Stimulated activated CD8-positive, alpha-beta memory T cell treated with anti-CD3 and anti-CD28 coated beads, Interleukin-4, amount 100 ng/mL, for 48 hours (primary cell): ENCODE results near the gene SPRR5.

Experiments used
- DNase-seq: peaks from one replicate; pipeline ENCODE4 v3.0.0-alpha.2; 2020

The SPRR5 gene

GRCh38 chr1:152951711-152952110 lies 4.7 kb downstream of the SPRR5 start:
- DNase-seq: no peak

GRCh38 chr1:152953761-152954160 lies 6.8 kb downstream of the SPRR5 start:
- no peak for DNase-seq

DNA sequence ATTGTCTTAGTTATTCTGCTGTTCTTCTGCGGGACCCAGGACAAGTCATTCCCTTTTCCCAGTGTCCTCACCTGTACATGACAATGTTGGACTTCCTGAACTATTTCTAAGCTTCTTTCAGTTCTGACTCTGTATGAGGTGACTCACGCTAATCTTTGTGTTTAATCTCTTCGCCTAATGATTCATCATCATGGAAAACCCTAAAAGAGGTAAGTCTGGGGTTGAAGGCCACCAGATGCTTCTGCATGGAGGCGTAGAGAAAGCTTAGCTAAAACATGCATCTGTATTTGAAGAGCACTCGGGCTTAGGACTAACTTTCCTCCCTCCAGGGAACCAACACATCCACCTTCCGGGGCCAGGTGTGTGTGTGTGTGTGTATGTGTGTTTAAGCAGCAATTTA lies 7.4 kb downstream of the SPRR5 start:
- no peak for DNase-seq

DNA sequence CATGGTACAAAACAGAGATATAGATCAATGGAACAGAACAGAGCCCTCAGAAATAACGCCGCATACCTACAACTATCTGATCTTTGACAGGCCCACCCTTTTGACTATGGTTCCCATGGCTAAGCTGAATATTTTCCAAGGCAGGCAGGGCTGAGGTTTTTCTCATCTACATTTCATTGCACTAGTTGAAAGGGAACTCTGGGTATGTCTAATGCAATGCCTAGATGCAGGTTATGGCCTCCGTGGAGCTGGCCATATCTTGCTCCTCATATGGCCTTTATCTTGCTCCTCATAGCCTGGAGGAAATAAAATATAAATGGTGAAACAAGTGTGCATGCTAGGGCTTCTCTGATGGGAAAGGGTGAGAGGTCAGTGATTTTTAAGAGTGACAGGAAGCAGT lies 10.6 kb downstream of the SPRR5 start:
- DNase-seq: no peak

GRCh38 chr1:152959273-152959672 lies 12.3 kb downstream of the SPRR5 start:
- DNase-seq: no peak

GRCh38 chr1:152959801-152960451 lies 12.9 kb downstream of the SPRR5 start:
- no peak for DNase-seq

DNA sequence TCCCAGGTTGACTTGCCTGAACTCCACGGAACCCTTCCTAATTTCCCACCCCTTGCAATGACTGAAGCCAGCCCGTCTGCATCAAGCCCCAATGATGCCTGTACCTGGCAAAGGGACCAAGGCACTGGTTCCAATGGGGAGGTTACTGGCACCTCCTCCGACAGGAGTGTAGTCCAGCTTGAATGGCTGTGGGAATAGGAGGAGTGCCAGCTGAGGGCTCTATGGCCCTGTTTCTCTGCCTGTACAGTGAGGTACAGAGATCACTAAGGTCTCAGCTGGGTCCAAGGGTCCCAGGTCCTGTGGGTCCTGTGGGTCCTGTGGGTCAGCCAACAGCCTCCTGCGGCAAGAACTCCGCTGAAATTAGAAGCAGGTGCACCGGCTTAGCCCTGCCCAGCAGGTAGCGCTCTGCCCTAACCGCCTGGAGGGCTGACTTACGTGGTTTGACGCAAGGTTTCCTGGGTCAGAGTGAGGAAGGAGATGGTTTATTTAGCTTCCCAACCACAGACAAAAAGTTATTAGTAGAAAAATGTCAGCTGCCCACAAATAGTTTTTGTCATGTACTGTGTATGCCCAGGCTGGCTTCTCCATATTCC lies 13.5 kb downstream of the SPRR5 start:
- no peak for DNase-seq

DNA sequence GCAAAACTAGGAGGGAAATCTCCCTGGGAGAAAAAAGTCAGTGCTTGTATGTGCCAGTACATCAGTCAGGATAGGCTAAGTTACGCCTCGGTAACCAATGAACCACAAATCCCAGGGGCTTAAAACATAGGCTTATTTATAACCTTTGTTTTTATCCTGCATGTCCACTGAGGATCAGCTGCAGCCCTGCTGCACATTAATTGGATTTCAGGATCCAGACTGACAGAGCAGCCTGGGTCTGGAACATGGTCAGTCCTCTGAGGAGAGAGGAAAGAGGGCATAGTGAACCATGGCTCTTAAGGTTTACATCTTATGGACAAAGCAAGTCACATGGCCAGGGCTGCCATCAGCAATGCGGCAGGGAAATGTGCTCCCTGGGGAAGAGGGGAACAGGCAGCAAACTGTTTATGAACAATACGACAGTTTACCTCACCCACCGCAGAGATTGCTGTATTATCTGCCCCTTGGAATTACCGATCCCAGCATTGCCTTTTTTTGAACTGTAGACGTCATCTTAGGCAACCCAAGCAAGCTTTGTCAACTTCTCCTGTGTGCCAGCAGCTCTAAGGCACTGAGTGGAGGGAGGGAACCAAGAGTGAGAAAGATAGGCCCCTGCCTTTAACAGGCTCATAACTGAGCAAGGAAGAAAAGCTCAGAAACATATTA lies 14.4 kb downstream of the SPRR5 start:
- DNase-seq: no peak

DNA sequence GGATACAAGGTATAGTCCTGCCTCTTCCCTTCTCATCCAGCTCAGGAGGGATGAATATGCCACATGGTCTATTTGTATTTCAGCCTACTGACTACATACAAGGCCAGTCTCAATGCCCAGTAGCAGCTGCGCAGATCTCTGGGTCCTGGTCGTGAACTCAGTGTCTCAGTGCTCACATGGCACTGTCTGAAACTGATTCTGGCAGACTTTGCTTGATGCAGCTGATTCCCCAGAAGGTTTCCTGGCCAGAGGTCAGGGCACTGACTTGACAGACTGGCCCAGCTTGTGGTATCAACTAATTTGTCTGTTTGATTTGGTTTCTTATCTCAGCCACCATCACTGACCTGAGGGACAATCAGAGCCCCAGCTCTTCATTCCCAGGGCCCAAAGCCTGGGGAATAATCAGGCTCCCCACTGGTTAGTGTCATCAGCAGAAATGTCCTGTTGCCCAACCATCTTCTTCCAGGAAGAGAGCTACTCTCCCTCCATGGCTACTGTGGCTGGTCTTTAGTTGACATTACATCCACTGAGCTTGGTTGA lies 15.9 kb downstream of the SPRR5 start:
- DNase-seq: no peak

GRCh38 chr1:152964536-152964935 lies 17.5 kb downstream of the SPRR5 start:
- no peak for DNase-seq

DNA sequence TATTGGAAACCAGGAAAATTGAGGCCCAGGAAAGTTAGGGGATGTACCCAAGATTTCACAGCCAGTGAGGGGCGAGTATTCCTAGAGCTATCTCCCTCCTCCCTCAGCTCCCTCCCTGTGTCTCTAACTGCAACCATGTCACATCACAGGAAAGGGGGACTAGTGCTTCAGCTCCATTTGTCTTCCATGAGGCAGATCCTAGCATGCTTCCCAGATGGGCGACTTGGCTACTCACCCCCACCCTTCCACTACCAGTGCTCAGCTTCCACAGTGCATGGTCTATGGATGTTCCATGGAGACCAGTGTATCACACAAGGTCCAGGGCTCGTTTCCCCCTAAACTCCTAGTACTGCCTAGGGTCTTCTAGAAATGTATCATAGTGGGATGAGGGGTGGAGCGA lies 18.8 kb downstream of the SPRR5 start:
- no peak for DNase-seq

DNA sequence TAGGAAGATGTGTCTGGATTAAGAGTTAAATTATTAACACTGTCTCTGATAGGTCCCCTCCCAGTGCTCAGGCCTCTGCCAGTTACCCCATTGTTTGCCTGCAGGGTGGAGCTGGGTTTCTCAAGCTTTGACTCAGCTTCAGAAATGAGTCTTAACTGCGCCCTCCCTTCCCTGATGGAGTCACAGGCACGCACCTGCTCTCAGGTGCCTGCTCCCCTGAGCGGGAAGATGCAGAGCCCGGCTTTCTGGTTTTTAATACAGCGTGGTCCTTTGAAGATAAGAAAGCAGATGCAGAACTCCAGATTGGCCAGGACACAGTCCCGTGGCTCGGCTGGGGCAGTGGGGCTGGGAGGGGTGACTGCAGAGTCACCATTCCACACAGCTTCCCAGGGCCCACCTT lies 20.2 kb downstream of the SPRR5 start:
- no peak for DNase-seq

DNA sequence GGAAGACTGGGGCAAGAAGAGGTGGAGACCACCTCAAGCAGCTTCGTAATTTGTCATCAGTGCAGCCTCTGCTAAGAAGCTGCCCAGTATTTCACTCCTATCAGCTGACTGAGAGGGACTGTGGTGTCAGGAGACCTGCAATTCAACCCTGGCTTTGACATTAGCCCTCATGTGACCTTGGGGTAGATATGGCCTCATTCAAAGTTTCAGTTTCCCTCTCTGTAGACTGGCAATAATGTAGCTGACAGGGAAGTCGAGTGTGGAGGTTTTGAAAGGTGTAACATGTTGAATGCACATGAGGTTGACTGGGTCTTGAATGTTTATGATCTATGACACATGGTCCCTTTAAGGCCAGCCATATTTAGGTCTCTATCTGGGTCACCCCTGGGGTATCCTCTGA lies 21.2 kb downstream of the SPRR5 start:
- no peak for DNase-seq

GRCh38 chr1:152969036-152969435 lies 22.0 kb downstream of the SPRR5 start:
- DNase-seq: no peak

DNA sequence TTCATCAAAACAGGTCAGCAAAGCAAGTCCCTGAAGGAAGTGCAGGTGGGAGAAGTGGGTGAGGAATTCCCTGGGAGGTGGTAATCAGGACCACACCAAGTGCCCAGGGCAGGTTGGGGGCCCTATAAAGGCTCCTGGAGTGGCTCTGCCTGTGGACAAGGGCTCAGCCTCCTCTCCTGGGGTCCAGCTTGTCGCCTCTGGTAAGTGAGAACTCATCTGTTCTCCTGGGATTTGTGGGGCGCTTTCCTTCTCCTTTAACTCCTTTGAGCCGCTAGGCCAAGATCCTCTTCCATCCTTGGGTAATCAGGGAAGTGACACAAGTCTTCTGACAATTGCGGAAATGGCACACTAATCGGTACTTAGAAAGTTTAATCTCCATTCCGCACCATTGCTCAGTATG lies 23.5 kb downstream of the SPRR5 start, which contains the start of gene SPRR4:
Gene SPRR4, plus strand, starts transcription at position 154 of the 400 bp plus-strand sequence. CDS start 1,243 bp downstream, outside the sequence.
- DNase-seq: no peak

- no peak for DNase-seq
Observed at GRCh38 chr1:152972196-152972886, 25.3 kb downstream of the SPRR5 start.

- DNase-seq: no peak
Observed at GRCh38 chr1:152976688-152977087, 29.7 kb downstream of the SPRR5 start.

GRCh38 chr1:152977614-152978013 lies 30.6 kb downstream of the SPRR5 start:
- DNase-seq: no peak

DNA sequence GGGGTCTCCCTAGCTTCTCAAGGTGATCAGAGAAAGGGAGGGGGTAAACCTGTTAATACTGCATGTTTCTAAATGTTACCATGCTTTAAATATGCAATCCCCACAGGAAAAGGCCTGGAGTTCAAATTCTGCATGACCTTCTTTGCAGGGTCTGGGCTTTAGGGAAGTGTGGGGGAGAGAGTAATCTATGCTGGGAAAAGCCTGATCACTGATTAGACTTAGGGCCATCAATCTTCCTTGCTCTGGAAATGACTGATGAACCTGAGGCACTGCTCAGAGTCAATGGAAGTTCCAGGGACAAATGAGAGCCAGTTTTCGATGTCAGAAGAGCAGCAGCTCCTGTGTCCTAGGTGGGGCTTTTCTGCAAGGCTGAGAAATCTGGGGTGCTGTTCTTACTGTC lies 33.7 kb downstream of the SPRR5 start:
- no peak for DNase-seq

DNA sequence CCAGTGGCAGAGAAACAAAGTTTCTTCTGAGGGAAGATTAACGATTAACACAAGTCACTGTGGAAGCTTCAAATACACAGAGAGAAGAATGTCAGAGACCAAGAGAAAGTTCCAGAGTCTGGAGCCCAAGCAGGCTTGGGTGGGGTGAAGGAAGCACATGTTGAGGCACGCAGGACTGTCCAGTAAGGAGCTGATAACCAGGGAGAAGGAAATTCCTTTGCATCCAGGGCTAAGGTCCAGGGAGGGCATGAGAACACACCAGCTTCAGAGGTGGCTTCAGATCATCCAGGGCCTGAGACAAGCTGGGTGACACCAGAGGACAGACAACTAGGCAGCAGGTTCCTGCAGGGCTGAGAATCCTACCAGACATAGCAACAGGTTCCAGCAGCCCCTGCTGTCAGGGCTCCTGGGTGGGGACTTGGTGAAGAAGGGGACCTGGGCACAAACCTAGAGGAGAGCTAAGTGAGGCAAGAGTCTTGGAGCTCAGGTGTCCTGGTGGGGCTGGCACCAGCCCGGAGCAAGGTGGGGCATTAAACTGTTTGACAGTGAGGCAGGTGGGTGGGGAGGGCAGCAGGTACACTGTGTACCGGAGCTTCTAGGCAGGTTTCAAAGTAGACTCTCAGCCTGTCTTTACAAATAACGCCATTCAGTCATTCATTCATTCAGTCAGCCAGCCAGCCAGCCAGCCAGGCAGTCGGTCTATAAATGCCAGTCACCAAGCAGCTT lies 34.3 kb downstream of the SPRR5 start:
- DNase-seq: no peak

DNA sequence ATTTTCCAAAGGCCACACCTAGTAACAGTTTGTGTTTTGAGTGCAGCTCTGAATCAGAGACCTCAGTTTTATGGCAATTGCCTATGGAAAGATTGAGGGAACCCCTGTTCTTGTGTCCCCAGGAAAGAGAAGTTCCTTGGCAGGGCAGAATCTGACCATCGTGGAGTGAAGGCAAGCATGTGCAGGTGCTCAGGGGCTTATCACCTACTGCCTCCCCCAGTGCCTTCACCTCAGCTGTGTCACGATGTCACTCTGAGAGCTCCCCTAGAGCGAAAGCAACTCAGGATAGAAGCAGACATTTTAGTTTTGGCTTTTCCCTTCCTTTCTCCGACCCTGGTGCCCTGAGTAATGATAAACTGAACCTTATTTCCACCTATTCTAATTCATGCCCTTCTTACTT lies 35.1 kb downstream of the SPRR5 start:
- DNase-seq: no peak

GRCh38 chr1:152983234-152983633 lies 36.2 kb downstream of the SPRR5 start:
- DNase-seq: no peak

- DNase-seq: no peak
Observed at GRCh38 chr1:152983743-152984142, 36.7 kb downstream of the SPRR5 start, which contains the start of gene SPRR1A. Gene SPRR1A, plus strand, starts transcription at chr1:152984081. Its CDS starts 1,150 bp downstream, at chr1:152985231.
